Keratinocyte (primary cell): ENCODE data around the gene GPR39. TPM values are rescaled to one million over a fixed set of nuclear protein-coding genes. Genes with fewer than 3 reads are reported as not detected.

ENCODE experiments used
- DNase-seq: peaks from one replicate; pipeline ENCODE4 v3.0.0-alpha.2; 2011; ENCODE audit warnings: low read depth, missing footprints, low spot score
- FAIRE-seq: peaks from 2 replicates; lab custom pipeline; 2011; peaks lifted over from hg19 to GRCh38; lab: Jason Lieb, UNC
- H2AFZ ChIP-seq: 2 replicates; pipeline ENCODE4 v1.6.0; 2012; ENCODE audit warnings: low read length, control low read depth, inconsistent platforms; ENCODE audit not compliant: control insufficient read depth
- H3K27ac ChIP-seq: 2 replicates; pipeline ENCODE4 v1.5.1; 2011; ENCODE audit warnings: low read length; ENCODE audit not compliant: control insufficient read depth, insufficient read depth
- H3K27me3 ChIP-seq: 3 replicates; pipeline ENCODE4 v1.6.0; 2011; ENCODE audit warnings: low read length; ENCODE audit not compliant: control insufficient read depth, insufficient read depth; ENCODE audit errors: extremely low read depth
- H3K36me3 ChIP-seq, 2 experiments: 2 replicates in 1 of 2; 3 replicates in 1 of 2; pipeline ENCODE4 v1.5.1; 2011; ENCODE audit warnings: low read length in 2 of 2, mild to moderate bottlenecking in 1 of 2; ENCODE audit not compliant: control insufficient read depth in 2 of 2, insufficient read depth in 2 of 2; ENCODE audit errors: extremely low read depth in 1 of 2
- H3K4me1 ChIP-seq: 3 replicates; pipeline ENCODE4 v1.5.1; 2011; ENCODE audit warnings: low read length; ENCODE audit not compliant: control insufficient read depth, insufficient read depth; ENCODE audit errors: extremely low read depth
- H3K4me2 ChIP-seq: 3 replicates; pipeline ENCODE4 v1.6.0; 2011; ENCODE audit warnings: low read depth, low read length; ENCODE audit not compliant: control insufficient read depth, insufficient read depth; ENCODE audit errors: extremely low read depth
- H3K4me3 ChIP-seq, 3 experiments: fragments of 200-600 bp in 1 of 3; sonication (generic) in 1 of 3; 2 replicates in 2 of 3; 3 replicates in 1 of 3; pipeline ENCODE4 v1.5.1; 2011 to 2016; ENCODE audit warnings: low read length in 3 of 3, mild to moderate bottlenecking in 3 of 3, control low read depth in 2 of 3, inconsistent platforms in 1 of 3, low read depth in 1 of 3, mixed read lengths in 1 of 3, mixed run types in 1 of 3, moderate library complexity in 1 of 3; ENCODE audit not compliant: control insufficient read depth in 2 of 3, insufficient read depth in 2 of 3; ENCODE audit errors: extremely low read depth in 1 of 3
- H3K79me2 ChIP-seq: 2 replicates; pipeline ENCODE4 v1.6.0; 2012; ENCODE audit warnings: low read length; ENCODE audit not compliant: control insufficient read depth, insufficient read depth
- H3K9ac ChIP-seq: 3 replicates; pipeline ENCODE4 v1.6.0; 2011; ENCODE audit warnings: low read length; ENCODE audit not compliant: control insufficient read depth, insufficient read depth; ENCODE audit errors: extremely low read depth
- H3K9me1 ChIP-seq: 3 replicates; pipeline ENCODE4 v1.6.0; 2011; ENCODE audit warnings: low read length; ENCODE audit not compliant: control insufficient read depth, insufficient read depth; ENCODE audit errors: extremely low read depth
- H3K9me3 ChIP-seq: 2 replicates; pipeline ENCODE4 v1.5.1; 2012; ENCODE audit warnings: low read depth, low read length; ENCODE audit not compliant: control insufficient read depth
- H4K20me1 ChIP-seq: 3 replicates; pipeline ENCODE4 v1.6.0; 2011; ENCODE audit warnings: low read length; ENCODE audit not compliant: control insufficient read depth, insufficient read depth; ENCODE audit errors: extremely low read depth
- EZH2 ChIP-seq: IDR thresholded peaks from one replicate; pipeline ENCODE4 v1.6.1; 2012; ENCODE audit warnings: inconsistent platforms, mild to moderate bottlenecking, low read length, moderate library complexity
- dilution Hi-C: fragments of 300-500 bp; cut with MboI; formaldehyde crosslinking; loops from one replicate; pipeline ENCODE4 v1.7.0; 2020; ENCODE audit warnings: low sequenced_read_pairs; ENCODE audit not compliant: extremely low pct_ligation_motif_present
- polyA plus RNA-seq, 5 experiments: library from polyadenylated mRNA; depleted of rRNA in 3 of 5; stranded (reverse) in 3 of 5; stranded (forward) in 1 of 5; unstranded in 1 of 5; fragments of >200 nt; gene quantifications; 1 replicate in 1 of 5; 2 replicates in 3 of 5; 3 replicates in 1 of 5; pipeline versions ENCODE4 v1.2.1 to v1.2.3, GENCODE V29; 2011 to 2012; ENCODE audit warnings: missing spikeins in 2 of 5, low read depth in 1 of 5, low replicate concordance in 1 of 5
- TF ChIP-seq, protein P1 (sequence below), 3 experiments: IDR thresholded peaks in 1 of 3; conservative IDR thresholded peaks in 1 of 3; optimal IDR thresholded peaks in 1 of 3; 2 replicates in 2 of 3; 3 replicates in 1 of 3; pipeline versions ENCODE3 to v1.5.1; 2011; ENCODE audit warnings: low read length in 3 of 3, mild to moderate bottlenecking in 3 of 3, moderate library complexity in 2 of 3, control low read depth in 1 of 3, inconsistent platforms in 1 of 3; ENCODE audit not compliant: insufficient read depth in 2 of 3; ENCODE audit errors: extremely low read depth in 1 of 3

GPR39 gene
- polyA plus RNA-seq, 1 donor (not counting 4 experiments of a cell fraction or from before 2014, with no cell fraction given): 4.7 TPM

DNA sequence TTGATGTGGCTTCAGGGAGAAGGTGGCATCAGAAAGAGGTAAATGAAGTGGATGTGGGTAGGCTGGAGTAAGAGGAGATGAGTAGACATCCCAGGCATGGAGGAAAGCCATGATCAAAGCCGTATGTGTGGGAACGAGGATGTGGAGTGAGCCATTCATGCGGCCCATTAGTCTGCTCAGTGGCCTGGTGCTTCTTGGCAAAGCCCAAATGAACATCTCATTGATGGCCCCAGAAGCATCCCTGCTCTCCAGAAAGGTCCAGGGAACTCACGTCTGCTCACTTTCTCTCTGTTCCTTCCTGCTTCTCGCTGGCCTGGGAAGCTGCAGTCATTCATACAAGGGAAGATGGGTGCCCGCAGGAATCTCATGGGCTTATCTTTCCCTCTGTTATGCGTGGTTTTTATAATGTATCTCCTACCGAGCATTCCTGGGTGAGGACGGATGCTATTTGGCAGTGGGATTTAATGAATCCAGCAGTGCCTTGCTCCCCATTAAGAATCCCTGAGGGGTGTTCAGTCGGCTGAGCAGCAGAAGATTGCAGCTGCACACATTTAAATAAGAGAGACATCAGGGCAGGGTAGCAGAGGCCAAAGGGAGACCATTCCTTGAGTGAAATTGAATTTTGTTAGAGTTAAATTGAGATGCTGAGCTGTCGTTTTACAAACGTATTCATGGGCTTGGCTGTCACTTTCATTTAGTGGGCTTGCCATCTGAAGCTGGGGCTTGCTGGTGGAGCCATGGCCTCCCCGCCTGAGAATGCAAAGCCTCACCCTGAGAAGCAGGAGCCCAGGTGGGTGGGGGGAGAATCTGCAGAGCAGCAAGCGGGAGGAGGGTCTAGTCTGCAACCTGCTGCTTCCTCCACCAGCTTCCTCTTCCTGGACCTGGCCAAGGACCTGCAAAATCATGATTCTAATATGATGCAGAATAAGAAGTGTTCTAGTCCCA, 188.9 kb downstream of the GPR39 start:
- H3K4me1 ChIP-seq: no peaks in the 10 kb centered on the region
- dilution Hi-C loops: no loop called here
- DNase-seq: no peak
- TF ChIP-seq EZH2: no peak
- TF ChIP-seq, protein P1, sequence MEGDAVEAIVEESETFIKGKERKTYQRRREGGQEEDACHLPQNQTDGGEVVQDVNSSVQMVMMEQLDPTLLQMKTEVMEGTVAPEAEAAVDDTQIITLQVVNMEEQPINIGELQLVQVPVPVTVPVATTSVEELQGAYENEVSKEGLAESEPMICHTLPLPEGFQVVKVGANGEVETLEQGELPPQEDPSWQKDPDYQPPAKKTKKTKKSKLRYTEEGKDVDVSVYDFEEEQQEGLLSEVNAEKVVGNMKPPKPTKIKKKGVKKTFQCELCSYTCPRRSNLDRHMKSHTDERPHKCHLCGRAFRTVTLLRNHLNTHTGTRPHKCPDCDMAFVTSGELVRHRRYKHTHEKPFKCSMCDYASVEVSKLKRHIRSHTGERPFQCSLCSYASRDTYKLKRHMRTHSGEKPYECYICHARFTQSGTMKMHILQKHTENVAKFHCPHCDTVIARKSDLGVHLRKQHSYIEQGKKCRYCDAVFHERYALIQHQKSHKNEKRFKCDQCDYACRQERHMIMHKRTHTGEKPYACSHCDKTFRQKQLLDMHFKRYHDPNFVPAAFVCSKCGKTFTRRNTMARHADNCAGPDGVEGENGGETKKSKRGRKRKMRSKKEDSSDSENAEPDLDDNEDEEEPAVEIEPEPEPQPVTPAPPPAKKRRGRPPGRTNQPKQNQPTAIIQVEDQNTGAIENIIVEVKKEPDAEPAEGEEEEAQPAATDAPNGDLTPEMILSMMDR (optimal IDR thresholded peaks at IDR 0.05 in 1 of 3, IDR thresholded peaks at IDR 0.05 in 1 of 3, conservative IDR thresholded peaks at IDR 0.05 in 1 of 3; ENCODE audit: extremely low read depth in 1 of 3, insufficient read depth in 2 of 3, low read length in 3 of 3): no peak
- no peak overlapping the region for H3K9ac ChIP-seq
- H3K79me2 ChIP-seq: no peaks in the 10 kb centered on the region
- no peaks in the 10 kb centered on the region for H3K9me1 ChIP-seq
- H2AFZ ChIP-seq: no peak overlapping the region
- H4K20me1 ChIP-seq: no peaks in the 10 kb centered on the region
- no peak overlapping the region for H3K4me3 ChIP-seq
- H3K9me3 ChIP-seq: no peaks in the 10 kb centered on the region
- H3K27ac ChIP-seq: no peak overlapping the region
- H3K4me2 ChIP-seq: no peak overlapping the region
- H3K36me3 ChIP-seq: no peaks in the 10 kb centered on the region
- no peaks in the 10 kb centered on the region for H3K27me3 ChIP-seq
- no peak for FAIRE-seq

DNA sequence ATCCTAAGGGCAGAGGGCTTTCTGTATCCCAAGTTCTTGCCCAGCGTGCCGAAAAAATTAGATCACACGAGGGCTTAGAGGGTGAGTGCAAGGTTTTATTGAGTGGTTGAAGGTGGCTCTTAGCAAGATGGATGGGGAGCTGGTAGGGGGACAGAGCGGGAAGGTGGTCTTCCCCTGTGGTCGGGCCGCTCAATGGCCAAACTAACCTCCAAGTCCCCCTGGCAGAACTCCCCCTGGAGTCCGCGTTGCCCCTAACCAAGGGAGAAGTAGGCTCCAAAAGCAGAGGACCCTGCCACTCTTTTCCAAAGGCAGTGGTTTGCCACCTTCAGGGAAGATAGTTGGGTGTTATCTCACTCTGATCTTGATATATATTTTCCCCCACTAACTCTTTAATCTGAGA, 190.0 kb downstream of the GPR39 start:
- no peaks in the 10 kb centered on the region for H3K9me3 ChIP-seq
- no peak for TF ChIP-seq EZH2
- TF ChIP-seq, protein P1 (optimal IDR thresholded peaks at IDR 0.05 in 1 of 3, IDR thresholded peaks at IDR 0.05 in 1 of 3, conservative IDR thresholded peaks at IDR 0.05 in 1 of 3; ENCODE audit: extremely low read depth in 1 of 3, insufficient read depth in 2 of 3, low read length in 3 of 3): no peak
- no peaks in the 10 kb centered on the region for H3K79me2 ChIP-seq
- DNase-seq (no peak), FAIRE-seq (no peak)
- H3K27ac ChIP-seq: no peak overlapping the region
- H3K4me1 ChIP-seq: no peaks in the 10 kb centered on the region
- no peaks in the 10 kb centered on the region for H4K20me1 ChIP-seq
- dilution Hi-C loops: no loop called here
- H3K4me3 ChIP-seq: no peak overlapping the region
- H3K36me3 ChIP-seq: no peaks in the 10 kb centered on the region
- H3K9me1 ChIP-seq: no peaks in the 10 kb centered on the region
- no peak overlapping the region for H3K9ac ChIP-seq
- H3K27me3 ChIP-seq: no peaks in the 10 kb centered on the region
- H3K4me2 ChIP-seq: no peak overlapping the region
- no peak overlapping the region for H2AFZ ChIP-seq
